Measurements from ENCODE around the gene ALCAM.
A peak's percentile ranks its signal among the peaks of the same experiment; 100 is the strongest.

Gene ALCAM

GRCh38 chr3:105606016-105606415, 239.3 kb downstream of the ALCAM start:
- TF ChIP-seq CTCF (IDR thresholded peaks at IDR 0.05; ENCODE audit: insufficient read depth, low read depth, low read length, missing control alignments), result no peak
- no peak overlapping the region for H3K4me3 ChIP-seq (ENCODE audit: low read length)
- DNase-seq (ENCODE audit: low read depth), result peak; percentile 46

GRCh38 chr3:105608623-105609022, 241.9 kb downstream of the ALCAM start:
- TF ChIP-seq CTCF (IDR thresholded peaks at IDR 0.05; ENCODE audit: insufficient read depth, low read depth, low read length, missing control alignments), result no peak
- DNase-seq (ENCODE audit: low read depth), result no peak
- H3K4me3 ChIP-seq (ENCODE audit: low read length), result no peak overlapping the region

GRCh38 chr3:105610473-105610872, 243.8 kb downstream of the ALCAM start:
- no peak for TF ChIP-seq CTCF (IDR thresholded peaks at IDR 0.05; ENCODE audit: insufficient read depth, low read depth, low read length, missing control alignments)
- H3K4me3 ChIP-seq (ENCODE audit: low read length), result no peak overlapping the region
- no peak for DNase-seq (ENCODE audit: low read depth)

GRCh38 chr3:105611304-105612192, 244.8 kb downstream of the ALCAM start:
- H3K4me3 ChIP-seq (ENCODE audit: low read length), result no peak overlapping the region
- DNase-seq (ENCODE audit: low read depth), result peak; percentile 90
- TF ChIP-seq CTCF (IDR thresholded peaks at IDR 0.05; ENCODE audit: insufficient read depth, low read depth, low read length, missing control alignments), result no peak

- no peak for DNase-seq (ENCODE audit: low read depth)
These were observed 246.4 kb downstream of the ALCAM start for GRCh38 chr3:105613120-105613519.

GRCh38 chr3:105614288-105615030, 247.8 kb downstream of the ALCAM start:
- DNase-seq (ENCODE audit: low read depth), result no peak
- TF ChIP-seq CTCF (IDR thresholded peaks at IDR 0.05; ENCODE audit: insufficient read depth, low read depth, low read length, missing control alignments), result no peak
- H3K4me3 ChIP-seq (ENCODE audit: low read length), result no peak overlapping the region

More at GRCh38 chr3:105613120-105613519, 246.4 kb downstream of the ALCAM start:
- H3K4me3 ChIP-seq (ENCODE audit: low read length), result no peak overlapping the region
- TF ChIP-seq CTCF (IDR thresholded peaks at IDR 0.05; ENCODE audit: insufficient read depth, low read depth, low read length, missing control alignments), result no peak

All from epithelial cell of esophagus (primary cell).